HG03175 (cell line): ENCODE measurements around the gene ADGRG6.
"Not testable (repeated sequence)": the region's sequence is repeated elsewhere in the genome, so short reads cannot be mapped to it uniquely, and the experiment has no call there.

Experiments
- ATAC-seq: cut with Tn5 transposase; IDR thresholded peaks from one replicate; pipeline ENCODE4 v1.9.1; 2021; ENCODE audit warnings: mild to moderate bottlenecking, moderate library complexity; ENCODE audit not compliant: unreplicated experiment

ADGRG6 gene

DNA sequence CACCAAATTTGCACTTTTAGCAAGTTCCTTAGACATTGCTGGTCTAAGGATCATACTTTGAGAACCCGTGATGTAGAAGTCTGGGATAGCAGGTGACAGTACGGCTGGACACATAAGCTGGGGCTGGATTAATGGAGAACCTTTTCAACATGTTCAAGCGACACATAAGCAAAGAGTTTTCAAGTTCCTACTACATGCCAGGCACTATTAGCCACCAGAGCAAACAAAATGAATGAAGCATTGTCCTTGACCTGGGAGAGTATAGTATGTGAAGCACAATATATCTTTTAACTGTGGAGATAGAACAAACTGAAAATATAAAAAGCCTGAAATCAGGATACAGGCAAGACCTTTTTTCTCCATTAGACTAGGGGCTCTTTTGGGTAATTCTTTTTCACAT lies 102.9 kb downstream of the ADGRG6 start:
- no peak for ATAC-seq

DNA sequence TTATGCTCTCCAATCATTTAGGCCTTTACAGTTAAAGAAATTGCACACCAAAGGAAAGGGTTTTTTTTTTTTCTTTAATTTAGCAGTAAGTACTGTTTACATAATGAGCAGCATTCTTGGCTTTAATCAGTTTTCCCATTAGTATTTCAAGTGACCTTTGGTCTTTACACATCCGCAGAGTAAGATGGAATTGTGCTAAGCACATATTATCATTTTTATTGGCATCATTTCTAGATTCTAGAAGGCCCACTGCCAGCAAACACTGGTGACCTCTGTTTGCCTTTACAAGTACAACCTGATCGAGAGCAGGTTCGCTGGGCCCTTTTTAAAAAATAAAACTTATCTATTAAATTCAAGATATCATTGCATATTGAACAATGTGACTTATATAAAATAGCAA lies 104.3 kb downstream of the ADGRG6 start:
- no peak for ATAC-seq

DNA sequence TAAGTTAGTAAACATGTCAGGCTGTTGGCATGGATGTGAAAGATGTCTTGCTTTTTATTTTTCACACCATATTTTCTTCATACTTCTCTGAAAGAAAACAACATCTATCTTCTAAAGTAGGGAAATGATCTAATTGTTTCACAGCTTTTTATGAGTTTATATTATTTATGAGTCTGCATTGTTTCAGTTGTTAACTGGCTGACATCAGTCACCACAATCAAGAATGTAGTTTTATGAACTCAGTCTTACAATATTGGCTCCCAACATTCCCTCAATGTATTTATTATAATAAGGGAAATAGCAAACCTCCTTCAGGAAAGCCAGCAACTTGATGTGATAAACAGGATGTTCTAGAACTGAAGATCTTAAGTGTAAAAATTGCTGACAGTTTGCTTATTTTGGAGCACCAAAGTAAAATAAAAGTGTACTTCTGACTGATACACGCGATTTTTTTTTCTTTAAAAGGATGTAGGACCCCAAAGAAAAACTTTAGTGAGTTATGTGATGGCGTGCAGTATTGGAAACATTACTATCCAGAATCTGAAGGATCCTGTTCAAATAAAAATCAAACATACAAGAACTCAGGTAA lies 106.0 kb downstream of the ADGRG6 start:
- ATAC-seq: no peak

DNA sequence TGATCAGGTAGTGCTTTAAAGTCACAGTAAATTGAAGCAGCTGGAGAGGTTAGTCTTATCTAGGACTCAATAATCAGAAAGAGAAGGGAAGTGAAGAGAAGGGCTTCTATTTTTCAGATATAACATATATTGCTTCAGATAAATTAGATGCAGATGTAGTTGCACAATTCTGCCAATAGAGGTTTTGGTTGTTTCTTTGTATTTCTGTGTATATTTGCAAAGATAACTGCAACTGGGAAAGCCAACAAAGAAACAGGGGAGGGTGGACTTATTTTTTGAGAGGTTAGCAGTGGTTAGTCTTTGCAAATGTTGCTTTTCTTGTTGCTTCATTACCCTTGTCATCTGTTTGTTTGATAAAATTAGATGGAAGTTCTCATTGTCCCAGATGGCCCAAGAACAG lies 106.6 kb downstream of the ADGRG6 start:
- ATAC-seq: no peak

DNA sequence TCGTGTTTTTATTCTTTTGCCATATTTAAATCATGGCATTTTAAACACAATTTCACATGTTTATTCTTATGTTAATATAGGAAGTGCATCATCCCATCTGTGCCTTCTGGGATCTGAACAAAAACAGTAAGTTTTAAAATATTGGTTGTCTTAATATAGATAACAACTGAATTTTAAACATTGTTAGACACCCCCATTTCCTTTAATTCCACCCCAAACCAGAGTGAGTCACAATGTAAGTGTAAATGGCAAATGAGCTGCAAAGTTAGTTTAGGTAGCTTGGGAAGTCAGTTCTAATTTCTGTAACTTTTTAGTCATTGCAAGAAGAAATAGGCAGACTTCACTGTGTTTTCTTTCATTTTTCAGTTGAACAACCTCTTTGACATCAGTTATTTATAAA lies 108.0 kb downstream of the ADGRG6 start:
- ATAC-seq: no peak

DNA sequence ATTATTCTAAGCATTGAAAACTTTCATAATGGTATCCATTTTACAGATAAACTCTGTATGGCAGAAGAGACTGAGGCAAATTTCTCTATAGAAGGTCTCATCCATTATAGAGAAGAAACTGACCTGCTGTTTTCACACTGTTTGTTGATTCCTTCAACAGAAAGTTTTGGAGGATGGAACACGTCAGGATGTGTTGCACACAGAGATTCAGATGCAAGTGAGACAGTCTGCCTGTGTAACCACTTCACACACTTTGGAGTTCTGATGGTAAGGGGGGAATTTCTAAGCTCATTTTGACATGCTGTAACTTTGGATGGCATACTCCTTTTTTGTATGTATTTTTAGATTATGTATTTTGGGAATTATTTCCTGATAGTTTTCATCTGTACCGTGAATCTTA lies 109.3 kb downstream of the ADGRG6 start:
- no peak for ATAC-seq

DNA sequence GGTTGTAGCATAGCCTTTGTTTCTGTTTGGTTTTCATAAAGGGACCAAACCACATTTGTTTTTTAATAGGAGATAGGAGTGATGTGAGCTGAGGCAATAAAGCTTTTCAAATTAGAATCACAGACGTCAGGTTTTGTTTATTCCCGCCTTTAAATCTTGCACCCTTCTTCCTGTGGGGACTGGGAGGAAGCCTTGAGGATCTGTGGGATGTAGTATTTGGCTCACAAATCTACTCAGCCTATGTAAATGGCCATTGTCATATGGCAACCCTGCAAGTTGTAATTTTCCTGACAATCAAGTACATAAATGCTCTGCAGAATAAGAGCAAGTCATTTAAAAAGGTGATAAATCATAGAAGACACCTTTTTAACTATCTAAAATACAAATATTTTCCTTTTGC lies 110.4 kb downstream of the ADGRG6 start:
- no peak for ATAC-seq

DNA sequence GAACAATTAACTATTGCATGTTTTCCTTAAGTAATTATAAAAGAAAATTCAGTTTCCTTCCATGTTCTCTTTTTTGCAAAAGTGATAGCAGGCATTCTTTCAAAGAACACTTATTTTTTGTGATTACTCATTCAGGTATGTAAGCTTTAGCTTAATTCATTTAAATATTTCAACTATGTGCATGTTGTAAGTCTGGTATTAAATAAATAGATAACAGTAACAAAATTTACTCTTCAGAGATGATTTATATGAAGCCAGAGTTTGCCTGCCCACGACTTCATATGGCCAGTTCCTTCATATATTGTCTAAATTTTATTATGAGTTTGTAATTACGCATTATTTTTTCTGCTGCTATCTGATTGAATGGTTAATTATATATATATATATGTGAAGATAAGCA lies 110.9 kb downstream of the ADGRG6 start:
- no peak for ATAC-seq

DNA sequence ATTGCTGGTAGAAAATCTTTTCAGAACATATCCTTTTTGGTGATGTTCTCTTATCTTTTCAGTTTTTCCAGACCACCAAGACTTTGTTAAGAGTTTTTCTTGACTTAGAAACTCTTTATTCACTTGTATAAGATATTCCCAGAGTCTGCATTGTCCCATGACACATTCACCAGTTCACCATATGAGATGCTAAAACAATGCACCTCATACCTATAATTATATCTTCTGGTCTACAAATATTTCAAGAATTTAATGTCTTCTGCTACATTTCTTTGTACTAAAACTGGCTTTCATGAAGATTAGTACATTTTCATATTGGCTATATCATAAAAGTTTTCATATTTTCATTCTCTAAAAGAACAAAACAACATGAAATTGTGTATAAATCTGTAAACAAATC lies 111.3 kb downstream of the ADGRG6 start:
- ATAC-seq: no peak

DNA sequence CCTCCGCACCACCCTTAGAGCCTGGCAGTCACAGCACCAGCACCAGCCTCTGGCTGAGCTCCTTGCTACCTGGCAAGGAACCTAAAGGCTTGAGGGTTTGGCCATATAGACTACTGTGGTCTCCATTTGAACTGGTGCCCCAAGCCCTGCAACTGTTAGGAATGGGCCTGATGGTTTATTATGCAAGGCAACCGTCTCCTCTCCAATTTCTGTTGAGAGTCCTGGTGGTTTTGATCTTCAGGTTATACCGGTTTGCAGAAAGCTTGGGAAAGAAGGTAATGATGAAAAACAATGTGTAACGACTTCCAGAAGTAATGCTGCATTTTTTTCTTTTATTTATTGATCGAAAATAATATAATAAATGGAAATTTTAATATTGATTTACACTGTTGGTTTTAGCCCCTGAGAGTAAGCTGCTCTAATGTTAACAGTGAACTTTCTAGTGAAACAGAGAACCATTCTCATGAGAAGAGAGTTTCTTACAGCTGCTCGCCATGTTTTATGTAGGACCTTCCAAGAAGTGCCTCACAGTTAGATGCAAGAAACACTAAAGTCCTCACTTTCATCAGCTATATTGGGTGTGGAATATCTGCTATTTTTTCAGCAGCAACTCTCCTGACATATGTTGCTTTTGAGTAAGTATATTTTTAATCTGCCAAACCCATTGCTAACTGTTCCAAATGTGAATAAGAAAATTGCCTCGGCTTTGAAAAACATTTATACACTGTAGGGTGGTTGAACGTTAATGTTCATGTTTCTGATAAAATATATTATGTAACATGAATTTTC lies 112.8 kb downstream of the ADGRG6 start:
- no peak for ATAC-seq

DNA sequence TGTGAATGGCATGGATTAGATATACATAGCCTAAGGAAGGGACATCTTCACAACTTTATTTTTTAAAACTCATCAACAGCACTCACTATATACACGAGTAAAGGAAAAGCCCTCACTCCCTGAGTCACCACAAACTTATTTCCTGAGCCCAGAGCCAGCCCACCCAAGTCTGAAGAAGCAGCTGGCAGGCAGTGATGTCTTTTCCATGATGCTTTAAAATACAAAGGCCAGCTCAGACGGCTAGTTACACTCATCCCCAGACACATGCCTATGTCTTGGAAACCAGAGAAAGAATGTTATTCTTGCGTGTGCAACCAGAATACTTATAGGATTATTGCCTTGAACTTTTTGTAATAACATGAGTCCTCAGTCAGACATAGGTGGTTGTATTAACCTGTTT lies 114.4 kb downstream of the ADGRG6 start:
- no peak for ATAC-seq

DNA sequence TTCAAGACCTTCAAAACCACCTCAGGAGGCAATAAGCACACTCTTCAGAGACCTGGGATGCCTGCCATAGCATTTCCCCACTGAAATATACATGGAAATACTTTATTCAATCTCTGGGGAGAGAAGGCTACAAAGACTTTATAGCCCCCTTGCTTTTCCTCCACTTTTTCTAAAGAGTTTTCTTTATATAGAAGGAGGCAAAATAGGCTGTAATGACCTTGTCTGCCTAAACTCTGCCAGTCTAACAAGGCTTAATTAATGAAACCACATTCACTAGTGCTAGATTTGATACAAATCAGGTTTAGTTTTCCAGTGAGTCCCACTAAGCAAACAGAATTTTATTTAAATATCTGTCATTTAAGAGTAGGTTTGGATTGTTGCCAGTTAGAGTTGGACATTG lies 114.9 kb downstream of the ADGRG6 start:
- no peak for ATAC-seq

DNA sequence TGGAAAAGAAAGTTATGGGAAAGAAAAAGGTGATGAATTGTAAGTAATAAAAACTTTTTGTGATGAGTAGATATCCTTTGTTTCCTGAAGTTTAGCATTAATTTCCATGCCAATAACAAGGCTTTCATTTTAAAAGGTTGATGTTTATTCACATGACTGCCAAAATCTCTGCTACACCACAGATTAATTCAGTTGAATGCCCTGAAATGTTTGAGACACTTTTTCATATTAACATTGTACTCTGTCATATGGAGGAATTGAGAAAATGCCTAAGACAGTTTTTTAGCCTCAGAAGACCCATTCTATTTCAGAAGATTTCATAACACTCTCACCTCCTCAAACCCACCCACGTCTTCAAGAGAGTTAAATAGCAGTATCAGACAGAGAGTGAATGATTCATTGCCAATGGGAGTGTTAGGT lies 115.5 kb downstream of the ADGRG6 start:
- no peak for ATAC-seq

DNA sequence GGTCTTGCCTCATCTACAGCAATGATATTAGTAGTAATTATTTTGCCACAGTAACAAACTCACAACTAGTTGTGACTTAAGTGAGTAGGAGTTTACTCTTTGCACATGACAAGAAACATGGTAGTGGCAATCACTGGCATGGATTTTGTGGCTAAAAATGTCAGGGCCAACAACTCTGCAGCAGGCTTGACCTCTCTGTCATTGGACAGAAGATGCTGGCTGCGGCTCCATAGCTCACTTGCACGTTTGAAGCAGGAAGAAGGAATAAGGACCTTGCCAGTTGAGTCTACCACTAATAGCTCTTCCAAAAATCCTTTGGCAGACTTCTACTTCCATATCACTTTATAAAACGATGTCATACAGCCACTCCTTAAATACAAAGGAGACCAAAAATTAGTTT lies 117.3 kb downstream of the ADGRG6 start:
- ATAC-seq: no peak

DNA sequence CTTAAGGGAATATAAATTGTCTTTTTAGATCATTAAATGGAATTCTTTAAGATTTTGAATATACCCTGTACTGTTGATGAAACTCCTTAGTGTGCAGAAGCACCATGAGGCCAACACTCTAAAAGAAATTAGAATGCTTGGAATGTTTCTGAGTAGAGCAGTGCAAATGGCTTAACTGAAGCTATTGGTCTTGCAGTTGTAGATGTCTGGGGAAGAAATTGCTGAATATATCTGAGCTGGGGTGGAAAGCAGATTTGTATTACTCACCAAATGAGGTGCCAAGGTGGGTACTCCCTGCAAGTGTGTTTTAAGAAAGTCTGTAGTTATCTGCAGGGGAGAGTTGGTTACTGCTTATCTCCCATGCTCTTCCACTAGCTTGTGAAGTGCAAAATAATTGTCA lies 119.0 kb downstream of the ADGRG6 start:
- no peak for ATAC-seq

DNA sequence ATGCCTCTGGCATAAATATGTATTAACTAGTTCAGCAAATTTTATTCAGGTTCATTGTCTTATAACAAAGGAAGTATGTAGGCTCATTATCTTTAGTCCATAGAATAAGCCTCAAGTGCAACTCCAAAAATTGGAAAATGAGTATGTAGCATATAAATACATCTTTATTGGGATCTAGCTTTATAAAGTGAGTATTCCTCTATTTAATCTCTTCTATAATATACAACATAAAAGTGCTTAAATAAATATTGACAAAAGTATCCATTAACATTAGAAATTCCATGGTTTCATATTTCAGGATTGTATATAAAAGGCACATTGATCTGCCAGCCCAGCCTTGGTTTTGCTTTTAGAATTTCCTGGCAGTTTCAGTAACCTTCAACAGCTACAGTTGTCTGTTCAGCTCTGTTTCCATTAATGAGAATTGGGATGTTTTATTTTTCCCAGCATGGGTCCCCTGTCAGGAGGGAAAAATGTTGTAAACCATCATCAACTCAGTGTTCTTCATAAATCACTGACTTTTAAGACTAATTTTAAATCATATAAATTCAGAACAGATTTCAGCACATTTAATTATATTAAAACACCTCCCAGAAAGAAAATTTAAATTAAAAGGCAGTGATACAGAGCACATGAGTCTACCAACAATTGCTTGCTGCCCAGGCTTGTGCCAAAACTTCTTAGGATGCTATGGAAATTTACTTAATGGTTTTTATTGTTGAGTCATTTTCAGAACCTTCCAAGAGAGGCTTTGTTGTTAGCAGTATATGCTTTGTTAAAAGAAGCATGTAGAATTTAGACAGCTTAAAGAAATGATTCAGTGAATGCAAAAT lies 119.7 kb downstream of the ADGRG6 start:
- ATAC-seq: no peak

DNA sequence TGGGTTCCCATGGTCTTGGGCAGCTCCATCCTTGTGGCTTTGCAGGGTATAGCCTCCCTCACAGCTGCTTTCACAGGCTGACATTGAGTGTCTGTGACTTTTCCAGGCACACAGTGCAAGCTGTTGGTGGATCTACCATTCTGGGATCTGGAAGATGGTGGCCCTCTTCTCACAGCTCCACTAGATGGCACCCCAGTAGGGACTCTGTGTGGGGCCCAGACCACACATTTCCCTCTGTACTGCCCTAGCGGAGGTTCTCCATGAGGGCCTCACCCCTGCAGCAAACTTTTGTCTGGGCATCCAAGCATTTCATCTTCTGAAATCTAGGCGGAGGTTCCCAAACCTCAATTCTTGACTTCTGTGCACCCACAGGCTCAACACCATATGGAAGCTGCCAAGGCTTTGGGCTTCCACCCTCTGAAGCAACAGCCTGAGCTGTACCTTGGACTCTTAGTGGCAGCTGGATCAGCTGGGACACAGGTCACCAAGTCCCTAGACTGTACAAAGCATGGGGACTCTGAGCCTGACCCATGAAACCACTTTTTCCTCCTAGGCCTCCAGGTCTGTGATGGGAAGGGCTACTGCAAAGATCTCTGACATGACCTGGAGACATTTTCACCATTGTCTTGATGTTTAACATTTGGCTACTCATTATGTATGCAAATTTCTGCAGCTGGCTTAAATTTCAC lies 124.8 kb downstream of the ADGRG6 start:
- ATAC-seq: not testable (repeated sequence)

DNA sequence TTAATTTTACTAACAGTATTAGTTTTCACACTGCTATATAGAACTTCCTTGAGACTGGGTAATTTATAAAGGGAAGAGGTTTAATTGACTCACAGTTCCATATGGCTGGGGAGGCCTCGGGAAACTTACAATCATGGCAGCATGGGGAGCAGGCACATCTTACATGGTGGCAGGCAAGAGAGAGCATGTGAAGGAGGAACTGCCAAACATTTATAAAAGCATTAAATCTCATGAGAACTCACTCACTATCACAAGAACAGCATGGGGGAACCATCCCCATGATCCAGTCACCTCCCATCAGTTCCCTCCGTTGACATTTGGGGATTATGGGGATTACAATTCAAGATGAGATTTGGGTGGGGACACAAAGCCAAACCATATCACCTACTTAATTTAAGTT lies 126.7 kb downstream of the ADGRG6 start:
- ATAC-seq: not testable (repeated sequence)

DNA sequence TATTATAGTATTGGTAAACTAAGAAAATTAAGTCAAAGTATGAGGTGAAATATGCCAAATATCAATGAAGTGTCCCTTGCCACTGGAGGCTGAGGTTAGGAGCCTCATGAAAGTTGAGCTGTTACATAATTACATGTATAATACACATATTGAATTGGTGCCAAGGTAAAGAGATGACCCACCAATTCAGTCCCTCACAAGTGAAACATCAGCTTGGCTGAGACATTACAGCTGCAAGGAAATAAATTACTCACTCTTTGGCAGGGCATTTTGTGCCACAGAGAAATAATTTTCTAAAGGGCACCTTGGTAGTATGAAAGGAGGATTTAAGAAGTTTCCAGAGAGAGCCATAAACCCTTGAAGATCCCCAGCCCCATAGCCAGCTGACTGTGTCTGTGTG lies 127.4 kb downstream of the ADGRG6 start:
- ATAC-seq: no peak

DNA sequence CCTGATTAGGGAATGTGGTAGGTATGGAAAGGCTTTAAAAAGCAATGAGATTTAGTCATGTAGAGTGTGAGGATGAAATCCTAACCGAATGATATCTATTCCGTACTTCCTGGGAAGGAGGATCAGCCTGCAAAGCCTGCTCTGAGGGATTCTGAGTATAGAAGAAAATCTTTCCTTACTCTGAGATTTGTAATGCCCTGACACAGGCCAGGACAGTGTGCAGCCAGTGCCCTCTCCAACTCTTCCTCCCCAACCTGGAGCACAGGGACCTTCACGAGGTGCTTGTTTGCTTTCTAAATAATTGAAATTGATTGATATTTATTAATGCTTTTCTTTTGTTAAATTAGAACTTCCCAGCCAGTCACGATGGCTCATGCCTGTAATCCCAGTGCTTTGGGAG lies 131.6 kb downstream of the ADGRG6 start:
- no peak for ATAC-seq

DNA sequence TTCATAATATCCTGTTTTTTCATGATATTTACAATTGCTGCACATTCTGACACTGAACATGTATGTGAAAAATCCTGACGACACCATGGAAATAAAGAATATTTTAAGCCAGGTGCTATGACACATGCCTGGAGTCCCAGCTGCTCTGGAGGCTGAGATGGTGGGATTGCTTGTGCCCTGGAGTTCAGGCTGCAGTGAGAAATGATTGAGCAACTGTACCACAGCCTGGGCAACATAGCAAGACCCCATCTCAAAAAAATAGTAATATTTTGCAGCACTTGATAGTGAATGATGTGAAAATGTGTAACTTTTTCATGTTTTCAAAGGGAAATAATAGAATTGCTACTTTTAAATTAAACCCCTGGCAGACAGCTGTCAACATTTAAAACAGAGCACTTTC lies 137.1 kb downstream of the ADGRG6 start:
- no peak for ATAC-seq
